ENCODE measurements around the gene KRTAP4-2. TPM values are rescaled to one million over a fixed set of nuclear protein-coding genes. Genes with fewer than 3 reads are reported as not detected.
A peak's percentile ranks its signal among the peaks of the same experiment; 100 is the strongest.

The KRTAP4-2 gene
- total RNA-seq, 1 donor from 2014 or later: not detected

GRCh38 chr17:41131979-41132378 is 46.0 kb downstream of the KRTAP4-2 start:
- FAIRE-seq (no peak), DNase-seq (ENCODE audit: low read depth) (peak; percentile 93)
- no peaks in the 10 kb centered on the region for H3K27me3 ChIP-seq (ENCODE audit: control insufficient read depth, insufficient read depth, low read length)
- TF ChIP-seq CTCF (IDR thresholded peaks at IDR 0.05; ENCODE audit: insufficient read depth, low read length, severe bottlenecking): no peak
- no peak overlapping the region for H3K4me3 ChIP-seq (ENCODE audit: low read depth, low read length)
- no peaks in the 10 kb centered on the region for H3K36me3 ChIP-seq (ENCODE audit: control insufficient read depth, insufficient read depth, low read length)

Other genes starting within 250 kb of the KRTAP4-2 start
- gene KRT23, start 240.6 kb downstream of the KRTAP4-2 start, total RNA-seq: 12.9 and 29.4 TPM in 2 replicates
- gene KRT39, start 211.3 kb downstream of the KRTAP4-2 start, total RNA-seq: not detected in 2 replicates
- 0.13 TPM in 1 of 2 replicates, not detected in the other for gene KRT40, start 193.9 kb downstream of the KRTAP4-2 start, total RNA-seq
- gene KRTAP3-3, start 184.1 kb downstream of the KRTAP4-2 start, total RNA-seq: not detected in 2 replicates
- gene KRTAP3-2, start 178.3 kb downstream of the KRTAP4-2 start, total RNA-seq: not detected in 2 replicates
- not detected in 2 replicates for gene KRTAP3-1, start 169.1 kb downstream of the KRTAP4-2 start, total RNA-seq
- gene KRTAP1-5, start 151.0 kb downstream of the KRTAP4-2 start, total RNA-seq: not detected in 2 replicates
- not detected in 2 replicates for gene KRTAP1-4, start 148.0 kb downstream of the KRTAP4-2 start, total RNA-seq
- not detected in 2 replicates for gene KRTAP1-3, start 143.3 kb downstream of the KRTAP4-2 start, total RNA-seq
- gene KRTAP1-1, start 136.8 kb downstream of the KRTAP4-2 start, total RNA-seq: not detected in 2 replicates
- gene KRTAP2-1, start 130.9 kb downstream of the KRTAP4-2 start, total RNA-seq: not detected in 2 replicates
- not detected in 2 replicates for gene KRTAP2-2, start 123.0 kb downstream of the KRTAP4-2 start, total RNA-seq
- not detected in 2 replicates for gene KRTAP2-3, start 118.1 kb downstream of the KRTAP4-2 start, total RNA-seq
- not detected in 2 replicates for gene KRTAP2-4, start 112.3 kb downstream of the KRTAP4-2 start, total RNA-seq
- not detected in 2 replicates for gene KRTAP4-7, start 94.1 kb downstream of the KRTAP4-2 start, total RNA-seq
- not detected in 2 replicates for gene KRTAP4-8, start 80.1 kb downstream of the KRTAP4-2 start, total RNA-seq
- gene KRTAP4-16, start 76.0 kb downstream of the KRTAP4-2 start, total RNA-seq: not detected in 2 replicates
- not detected in 2 replicates for gene KRTAP4-9, start 72.8 kb downstream of the KRTAP4-2 start, total RNA-seq
- gene KRTAP4-11, start 59.8 kb downstream of the KRTAP4-2 start, total RNA-seq: not detected in 2 replicates
- not detected in 2 replicates for gene KRTAP4-12, start 54.0 kb downstream of the KRTAP4-2 start, total RNA-seq
- gene KRTAP4-6, start 37.7 kb downstream of the KRTAP4-2 start, total RNA-seq: not detected in 2 replicates
- not detected in 2 replicates for gene KRTAP4-5, start 28.4 kb downstream of the KRTAP4-2 start, total RNA-seq
- not detected in 2 replicates for gene KRTAP4-4, start 17.5 kb downstream of the KRTAP4-2 start, total RNA-seq
- not detected in 2 replicates for gene KRTAP4-3, start 10.0 kb downstream of the KRTAP4-2 start, total RNA-seq
- gene KRTAP4-1, start 6.7 kb upstream of the KRTAP4-2 start, total RNA-seq: not detected in 2 replicates
- gene KRTAP9-1, start 11.7 kb upstream of the KRTAP4-2 start, total RNA-seq: not detected in 2 replicates
- not detected in 2 replicates for gene KRTAP9-2, start 48.4 kb upstream of the KRTAP4-2 start, total RNA-seq
- not detected in 2 replicates for gene KRTAP9-3, start 54.2 kb upstream of the KRTAP4-2 start, total RNA-seq
- not detected in 2 replicates for gene KRTAP9-8, start 59.8 kb upstream of the KRTAP4-2 start, total RNA-seq
- not detected in 2 replicates for gene KRTAP9-4, start 71.5 kb upstream of the KRTAP4-2 start, total RNA-seq
- gene KRTAP9-9, start 77.2 kb upstream of the KRTAP4-2 start, total RNA-seq: not detected in 2 replicates
- not detected in 2 replicates for gene KRTAP9-6, start 87.2 kb upstream of the KRTAP4-2 start, total RNA-seq
- not detected in 2 replicates for gene KRTAP9-7, start 97.5 kb upstream of the KRTAP4-2 start, total RNA-seq
- gene KRTAP29-1, start 124.6 kb upstream of the KRTAP4-2 start, total RNA-seq: not detected in 2 replicates
- not detected in 2 replicates for gene KRTAP16-1, start 131.1 kb upstream of the KRTAP4-2 start, total RNA-seq
- not detected in 2 replicates for gene KRTAP17-1, start 137.5 kb upstream of the KRTAP4-2 start, total RNA-seq
- gene KRT33A, start 172.6 kb upstream of the KRTAP4-2 start, total RNA-seq: 0.13 TPM in 1 of 2 replicates, not detected in the other
- gene KRT33B, start 191.6 kb upstream of the KRTAP4-2 start, total RNA-seq: 0.79 and 1.7 TPM in 2 replicates
- gene KRT34, start 204.1 kb upstream of the KRTAP4-2 start, total RNA-seq: 0.26 and 0.53 TPM in 2 replicates
- gene KRT31, start 219.4 kb upstream of the KRTAP4-2 start, total RNA-seq: 0.26 TPM in 1 of 2 replicates, not detected in the other
- gene KRT37, start 246.4 kb upstream of the KRTAP4-2 start, total RNA-seq: not detected in 2 replicates

Data from bronchial epithelial cell (primary cell).